SK-N-SH (cell line): ENCODE results near the gene SLCO3A1. TPM values are rescaled to one million over a fixed set of nuclear protein-coding genes. Genes with fewer than 3 reads are reported as not detected.

Experiments used
- CTCF ChIA-PET: fragments of 300-600, 350-600 bp; formaldehyde crosslinking; extraction: SDS; loops from one replicate; lab custom pipeline; 2021; lab: Yijun Ruan, JAX
- POLR2A ChIA-PET: fragments of 350-600 bp; sonication (Branson Sonifier 250); formaldehyde crosslinking; extraction: SDS; loops from one replicate; lab custom pipeline; 2020; ENCODE audit warnings: antibody characterized with exemption, inconsistent platforms; lab: Yijun Ruan, JAX
- DNase-seq: peaks from one replicate; pipeline ENCODE4 v3.0.0; 2012
- H2AFZ ChIP-seq: fragments of 200-600 bp; sonication (generic); 2 replicates; pipeline ENCODE4 v1.8.1; 2016; ENCODE audit warnings: antibody characterized with exemption, mild to moderate bottlenecking, low read depth
- H3F3A ChIP-seq: fragments of 200-600 bp; sonication (generic); replicated peaks from 2 replicates; pipeline ENCODE3; 2016; ENCODE audit warnings: antibody characterized with exemption, mild to moderate bottlenecking; ENCODE audit not compliant: insufficient read depth
- H3K27ac ChIP-seq, 2 experiments: fragments of 200-500 bp in 1 of 2; fragments of 200-600 bp in 1 of 2; sonication (Bioruptor generic) in 1 of 2; sonication (generic), shearing (Covaris generic) in 1 of 2; 2 replicates each; pipeline versions ENCODE4 v1.5.1 to v1.6.1; 2014 to 2016; ENCODE audit warnings: low read depth in 2 of 2, inconsistent platforms in 1 of 2, low read length in 1 of 2, mild to moderate bottlenecking in 1 of 2, mixed read lengths in 1 of 2
- H3K27me3 ChIP-seq: fragments of 200-600 bp; sonication (generic), shearing (Covaris generic); 2 replicates; pipeline ENCODE4 v1.6.1; 2016; ENCODE audit warnings: mixed run types; ENCODE audit not compliant: insufficient read depth
- H3K36me3 ChIP-seq, 2 experiments: fragments of 200-500 bp in 1 of 2; fragments of 200-600 bp in 1 of 2; sonication (Bioruptor generic) in 1 of 2; sonication (generic) in 1 of 2; replicated peaks in 1 of 2; 2 replicates each; pipeline versions ENCODE3 to v1.5.1; 2014 to 2016; ENCODE audit warnings: low read length in 1 of 2, mild to moderate bottlenecking in 1 of 2; ENCODE audit not compliant: insufficient read depth in 2 of 2, control insufficient read depth in 1 of 2
- H3K4me1 ChIP-seq, 2 experiments: fragments of 200-500 bp in 1 of 2; fragments of 200-600 bp in 1 of 2; sonication (Bioruptor generic) in 1 of 2; sonication (generic), shearing (Covaris generic) in 1 of 2; 2 replicates each; pipeline versions ENCODE4 v1.5.1 to v1.6.1; 2014 to 2016; ENCODE audit warnings: low read depth in 1 of 2, low read length in 1 of 2, mixed run types in 1 of 2; ENCODE audit not compliant: insufficient read depth in 2 of 2, control insufficient read depth in 1 of 2
- H3K4me2 ChIP-seq: fragments of 200-600 bp; sonication (generic), shearing (Covaris generic); 2 replicates; pipeline ENCODE4 v1.6.1; 2017; ENCODE audit warnings: mixed run types
- H3K4me3 ChIP-seq, 2 experiments: fragments of 200-500 bp in 1 of 2; fragments of 200-600 bp in 1 of 2; sonication (Bioruptor generic) in 1 of 2; sonication (generic), shearing (Covaris generic) in 1 of 2; 2 replicates each; pipeline versions ENCODE4 v1.5.1 to v1.8.1; 2014 to 2016; ENCODE audit warnings: low read depth in 2 of 2, inconsistent platforms in 1 of 2, low read length in 1 of 2, mild to moderate bottlenecking in 1 of 2, mixed read lengths in 1 of 2, moderate library complexity in 1 of 2
- H3K79me2 ChIP-seq: fragments of 200-600 bp; sonication (generic); 2 replicates; pipeline ENCODE4 v1.8.1; 2017; ENCODE audit warnings: mild to moderate bottlenecking; ENCODE audit not compliant: insufficient read depth
- H3K9ac ChIP-seq: fragments of 200-600 bp; sonication (generic); 2 replicates; pipeline ENCODE4 v1.6.1; 2017; ENCODE audit warnings: mixed run types
- H3K9me2 ChIP-seq: fragments of 200-600 bp; sonication (generic); 2 replicates; pipeline ENCODE4 v1.6.1; 2017; ENCODE audit warnings: mixed run types
- H3K9me3 ChIP-seq: fragments of 200-600 bp; sonication (generic); 2 replicates; pipeline ENCODE4 v1.6.1; 2017; ENCODE audit warnings: mixed run types, mild to moderate bottlenecking, moderate library complexity
- H4K20me1 ChIP-seq: fragments of 200-600 bp; sonication (generic); 2 replicates; pipeline ENCODE4 v1.6.1; 2017; ENCODE audit warnings: mild to moderate bottlenecking, mixed run types; ENCODE audit not compliant: insufficient read depth
- CHD2 ChIP-seq: fragments of 150-350 bp; IDR thresholded peaks from 2 replicates; pipeline ENCODE4 v1.6.1; 2018; ENCODE audit warnings: low read length; ENCODE audit not compliant: partially characterized antibody
- ELF1 ChIP-seq: IDR thresholded peaks from 2 replicates; pipeline ENCODE4 v1.4.0; 2012
- GABPA ChIP-seq: IDR thresholded peaks from 2 replicates; pipeline ENCODE4 v1.4.0; 2012; ENCODE audit warnings: low read depth, mild to moderate bottlenecking
- GATA2 ChIP-seq: sonication (generic); formaldehyde crosslinking; IDR thresholded peaks from 2 replicates; pipeline ENCODE4 v1.5.0; 2020; ENCODE audit warnings: mild to moderate bottlenecking, missing genetic modification reagents
- MEF2A ChIP-seq: IDR thresholded peaks from 2 replicates; pipeline ENCODE4 v1.4.0; 2012; ENCODE audit warnings: low read depth, borderline replicate concordance
- MXI1 ChIP-seq: IDR thresholded peaks from 2 replicates; pipeline ENCODE4 v1.6.1; 2012; ENCODE audit warnings: mild to moderate bottlenecking, low read depth, low read length, improper control_type of control experiment
- NRF1 ChIP-seq: IDR thresholded peaks from 2 replicates; pipeline ENCODE4 v1.6.1; 2012; ENCODE audit warnings: low read depth, mild to moderate bottlenecking, low read length
- PBX3 ChIP-seq: IDR thresholded peaks from 2 replicates; pipeline ENCODE4; 2012
- RAD21 ChIP-seq: IDR thresholded peaks from 2 replicates; pipeline ENCODE4 v1.6.1; 2012; ENCODE audit warnings: mild to moderate bottlenecking, low read length
- RCOR1 ChIP-seq: fragments of 150-350 bp; IDR thresholded peaks from 2 replicates; pipeline ENCODE4 v1.6.1; 2017; ENCODE audit warnings: antibody characterized with exemption, low read length
- RFX5 ChIP-seq: IDR thresholded peaks from 2 replicates; pipeline ENCODE4 v1.6.1; 2012; ENCODE audit warnings: mild to moderate bottlenecking, improper control_type of control experiment, low read length
- TCF12 ChIP-seq: IDR thresholded peaks from 2 replicates; pipeline ENCODE4 v1.4.0; 2012
- USF1 ChIP-seq: IDR thresholded peaks from 2 replicates; pipeline ENCODE4 v1.4.0; 2012; ENCODE audit warnings: low read depth, borderline replicate concordance
- YY1 ChIP-seq: IDR thresholded peaks from 2 replicates; pipeline ENCODE4 v1.4.0; 2012; ENCODE audit warnings: low read depth, mild to moderate bottlenecking
- ZBTB33 ChIP-seq: IDR thresholded peaks from 2 replicates; pipeline ENCODE4 v1.4.0; 2012; ENCODE audit warnings: low read depth, borderline replicate concordance
- WGBS: methylation state at CpG from one replicate; pipeline ENCODE4 v1.1.6; 2017; ENCODE audit warnings: low lambda C conversion rate; 5-methylcytosine and 5-hydroxymethylcytosine counted together
- polyA plus RNA-seq, 3 experiments: library from polyadenylated mRNA; depleted of rRNA; stranded (reverse); fragments of >200 nt; gene quantifications; 2 replicates each; pipeline ENCODE4 v1.2.3, GENCODE V29; 2012
- TF ChIP-seq, protein P1 (sequence below): fragments of 150-350 bp; IDR thresholded peaks from 2 replicates; pipeline ENCODE4 v1.6.1; 2016; ENCODE audit warnings: mild to moderate bottlenecking, low read depth, low read length
- TF ChIP-seq, protein P2 (sequence below): fragments of 200-600 bp; sonication (generic); IDR thresholded peaks from 2 replicates; pipeline ENCODE4 v1.6.1; 2017; ENCODE audit warnings: antibody characterized with exemption, mild to moderate bottlenecking, moderate library complexity
- TF ChIP-seq, protein P3 (sequence below): IDR thresholded peaks from 2 replicates; pipeline ENCODE4 v1.6.1; 2012; ENCODE audit warnings: mild to moderate bottlenecking, low read depth, low read length, moderate library complexity

The SLCO3A1 gene
- polyA plus RNA-seq, 1 of the 3 experiments (the other 2 are of a cell fraction): 19.7 TPM

- TF ChIP-seq USF1 (no peak), CHD2 (no peak), PBX3 (no peak)
- TF ChIP-seq, protein P1, sequence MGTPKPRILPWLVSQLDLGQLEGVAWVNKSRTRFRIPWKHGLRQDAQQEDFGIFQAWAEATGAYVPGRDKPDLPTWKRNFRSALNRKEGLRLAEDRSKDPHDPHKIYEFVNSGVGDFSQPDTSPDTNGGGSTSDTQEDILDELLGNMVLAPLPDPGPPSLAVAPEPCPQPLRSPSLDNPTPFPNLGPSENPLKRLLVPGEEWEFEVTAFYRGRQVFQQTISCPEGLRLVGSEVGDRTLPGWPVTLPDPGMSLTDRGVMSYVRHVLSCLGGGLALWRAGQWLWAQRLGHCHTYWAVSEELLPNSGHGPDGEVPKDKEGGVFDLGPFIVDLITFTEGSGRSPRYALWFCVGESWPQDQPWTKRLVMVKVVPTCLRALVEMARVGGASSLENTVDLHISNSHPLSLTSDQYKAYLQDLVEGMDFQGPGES: no peak
Measured at GRCh38 chr15:92164327-92165000, 311.0 kb downstream of the SLCO3A1 start (continued).

DNA sequence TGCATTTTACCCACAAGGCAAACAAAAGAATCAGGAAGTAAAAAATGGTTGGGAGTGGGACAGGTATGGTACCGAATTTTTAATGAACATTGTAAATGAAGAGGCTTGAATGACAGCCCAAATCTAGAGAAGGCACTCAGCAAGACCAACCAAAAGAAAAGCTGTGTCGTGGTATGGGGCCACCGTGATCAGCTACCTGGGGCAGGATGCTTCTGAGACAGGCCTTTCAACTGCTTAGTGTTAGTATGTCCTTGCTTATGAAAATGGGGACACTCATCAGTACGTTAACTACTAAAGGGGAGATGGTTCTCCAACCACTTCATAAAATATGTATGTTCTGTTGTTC is 311.5 kb downstream of the SLCO3A1 start:
- Histone ChIP-seq H3K4me1 (peaks cover 0 to 3% of the 10 kb centered on the region in 2 experiments; a peak in 1 of 4 replicates), H3K4me3 (no peak overlapping the region), H3K27ac (no peak overlapping the region), H3K9ac (no peak overlapping the region), H3F3A (no peaks in the 10 kb centered on the region), H3K9me2 (no peaks in the 10 kb centered on the region), H2AFZ (no peak overlapping the region), H3K79me2 (no peaks in the 10 kb centered on the region), H3K9me3 (no peaks in the 10 kb centered on the region), H3K36me3 (peaks cover 0 to 4% of the 10 kb centered on the region in 2 experiments), H4K20me1 (no peaks in the 10 kb centered on the region), H3K27me3 (no peaks in the 10 kb centered on the region), H3K4me2 (no peak overlapping the region)
- TF ChIP-seq RFX5 (no peak), MXI1 (no peak), RCOR1 (no peak), ELF1 (no peak), NRF1 (no peak), YY1 (no peak), GATA2 (CRISPR knock-in tag) (no peak), MEF2A (no peak), USF1 (no peak), RAD21 (no peak), TCF12 (no peak), ZBTB33 (no peak), GABPA (no peak)
- TF ChIP-seq, protein P2, sequence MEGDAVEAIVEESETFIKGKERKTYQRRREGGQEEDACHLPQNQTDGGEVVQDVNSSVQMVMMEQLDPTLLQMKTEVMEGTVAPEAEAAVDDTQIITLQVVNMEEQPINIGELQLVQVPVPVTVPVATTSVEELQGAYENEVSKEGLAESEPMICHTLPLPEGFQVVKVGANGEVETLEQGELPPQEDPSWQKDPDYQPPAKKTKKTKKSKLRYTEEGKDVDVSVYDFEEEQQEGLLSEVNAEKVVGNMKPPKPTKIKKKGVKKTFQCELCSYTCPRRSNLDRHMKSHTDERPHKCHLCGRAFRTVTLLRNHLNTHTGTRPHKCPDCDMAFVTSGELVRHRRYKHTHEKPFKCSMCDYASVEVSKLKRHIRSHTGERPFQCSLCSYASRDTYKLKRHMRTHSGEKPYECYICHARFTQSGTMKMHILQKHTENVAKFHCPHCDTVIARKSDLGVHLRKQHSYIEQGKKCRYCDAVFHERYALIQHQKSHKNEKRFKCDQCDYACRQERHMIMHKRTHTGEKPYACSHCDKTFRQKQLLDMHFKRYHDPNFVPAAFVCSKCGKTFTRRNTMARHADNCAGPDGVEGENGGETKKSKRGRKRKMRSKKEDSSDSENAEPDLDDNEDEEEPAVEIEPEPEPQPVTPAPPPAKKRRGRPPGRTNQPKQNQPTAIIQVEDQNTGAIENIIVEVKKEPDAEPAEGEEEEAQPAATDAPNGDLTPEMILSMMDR: no peak
- TF ChIP-seq, protein P3, sequence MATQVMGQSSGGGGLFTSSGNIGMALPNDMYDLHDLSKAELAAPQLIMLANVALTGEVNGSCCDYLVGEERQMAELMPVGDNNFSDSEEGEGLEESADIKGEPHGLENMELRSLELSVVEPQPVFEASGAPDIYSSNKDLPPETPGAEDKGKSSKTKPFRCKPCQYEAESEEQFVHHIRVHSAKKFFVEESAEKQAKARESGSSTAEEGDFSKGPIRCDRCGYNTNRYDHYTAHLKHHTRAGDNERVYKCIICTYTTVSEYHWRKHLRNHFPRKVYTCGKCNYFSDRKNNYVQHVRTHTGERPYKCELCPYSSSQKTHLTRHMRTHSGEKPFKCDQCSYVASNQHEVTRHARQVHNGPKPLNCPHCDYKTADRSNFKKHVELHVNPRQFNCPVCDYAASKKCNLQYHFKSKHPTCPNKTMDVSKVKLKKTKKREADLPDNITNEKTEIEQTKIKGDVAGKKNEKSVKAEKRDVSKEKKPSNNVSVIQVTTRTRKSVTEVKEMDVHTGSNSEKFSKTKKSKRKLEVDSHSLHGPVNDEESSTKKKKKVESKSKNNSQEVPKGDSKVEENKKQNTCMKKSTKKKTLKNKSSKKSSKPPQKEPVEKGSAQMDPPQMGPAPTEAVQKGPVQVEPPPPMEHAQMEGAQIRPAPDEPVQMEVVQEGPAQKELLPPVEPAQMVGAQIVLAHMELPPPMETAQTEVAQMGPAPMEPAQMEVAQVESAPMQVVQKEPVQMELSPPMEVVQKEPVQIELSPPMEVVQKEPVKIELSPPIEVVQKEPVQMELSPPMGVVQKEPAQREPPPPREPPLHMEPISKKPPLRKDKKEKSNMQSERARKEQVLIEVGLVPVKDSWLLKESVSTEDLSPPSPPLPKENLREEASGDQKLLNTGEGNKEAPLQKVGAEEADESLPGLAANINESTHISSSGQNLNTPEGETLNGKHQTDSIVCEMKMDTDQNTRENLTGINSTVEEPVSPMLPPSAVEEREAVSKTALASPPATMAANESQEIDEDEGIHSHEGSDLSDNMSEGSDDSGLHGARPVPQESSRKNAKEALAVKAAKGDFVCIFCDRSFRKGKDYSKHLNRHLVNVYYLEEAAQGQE: no peak
- TF ChIP-seq, protein P1: no peak
- 93% methylated on average over 4 of the region's 4 CpGs for WGBS
- no peak for DNase-seq
- POLR2A ChIA-PET: no interaction called here
- CTCF ChIA-PET: no interaction called here
